ENCODE measurements around the gene NOS1.

NOS1 gene

DNA sequence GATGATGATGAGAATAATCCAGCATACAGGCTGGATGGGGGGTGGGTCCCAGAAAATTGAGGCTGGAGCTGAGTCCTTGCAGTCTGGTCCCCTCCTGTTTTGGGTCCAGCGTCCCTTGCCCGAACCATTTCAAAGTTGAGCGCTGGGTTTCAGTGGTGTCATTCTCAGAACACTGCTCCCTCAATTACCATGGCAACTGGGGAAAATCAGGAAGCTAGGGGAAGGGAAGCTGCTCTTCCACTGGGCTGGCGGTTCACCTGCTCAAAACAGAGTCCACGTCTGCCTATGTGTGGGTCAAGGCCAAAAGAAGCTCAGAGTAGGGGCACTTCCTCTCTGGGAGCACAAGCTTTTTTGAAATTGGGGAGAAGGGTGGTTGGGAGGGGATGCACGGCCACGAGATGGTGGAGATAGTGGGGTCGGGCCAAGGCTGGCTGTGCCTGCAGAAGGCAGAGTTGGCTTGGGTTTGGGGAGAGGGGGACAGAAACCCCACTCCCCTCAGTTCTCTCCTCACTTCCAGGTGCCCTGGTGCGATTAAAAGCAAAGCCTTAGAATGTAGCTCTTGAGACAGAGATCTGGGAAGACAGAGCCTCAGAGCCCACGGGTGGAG, 1.7 kb upstream of the NOS1 start:
- no peak for DNase-seq

DNA sequence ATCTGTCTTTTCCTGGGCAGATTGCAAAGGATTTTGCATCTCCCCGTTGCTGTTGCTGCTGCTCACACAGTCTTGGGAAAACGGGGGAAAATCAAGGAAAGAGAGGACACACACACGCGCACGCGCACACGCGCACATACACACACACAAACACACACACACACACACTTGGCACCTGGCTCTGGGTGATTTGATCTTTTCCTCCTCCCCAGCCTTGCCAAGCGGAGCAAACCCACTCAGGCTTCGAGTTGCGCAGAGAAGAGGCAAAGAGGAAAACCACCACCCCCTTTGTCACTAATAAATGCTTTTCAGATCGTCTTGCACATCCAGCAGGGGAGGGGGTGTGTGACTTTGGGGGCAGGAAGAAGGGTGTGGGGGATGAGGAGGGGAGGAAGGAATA, 965 bp upstream of the NOS1 start:
- DNase-seq = no peak

DNA sequence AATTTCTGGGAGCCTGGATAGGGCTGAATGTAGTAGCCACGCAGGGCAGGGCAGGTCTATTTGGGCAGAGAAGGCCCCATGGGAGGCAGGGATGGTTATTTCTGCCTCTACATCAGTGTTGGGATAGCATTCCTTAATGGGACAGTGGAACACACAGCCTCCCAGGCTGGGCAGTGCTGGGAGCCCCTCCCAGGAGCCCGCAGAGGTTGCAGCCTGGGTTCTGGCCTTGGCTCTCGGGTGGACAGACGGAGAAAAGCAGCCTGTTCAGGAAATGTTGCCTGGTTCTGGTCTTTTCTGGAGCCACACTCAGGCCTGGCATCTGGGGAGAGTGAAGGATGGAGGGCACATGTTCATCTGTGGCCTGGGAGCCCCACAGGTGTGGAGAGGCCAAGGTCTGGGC, 479 bp upstream of the NOS1 start:
- DNase-seq = no peak

DNA sequence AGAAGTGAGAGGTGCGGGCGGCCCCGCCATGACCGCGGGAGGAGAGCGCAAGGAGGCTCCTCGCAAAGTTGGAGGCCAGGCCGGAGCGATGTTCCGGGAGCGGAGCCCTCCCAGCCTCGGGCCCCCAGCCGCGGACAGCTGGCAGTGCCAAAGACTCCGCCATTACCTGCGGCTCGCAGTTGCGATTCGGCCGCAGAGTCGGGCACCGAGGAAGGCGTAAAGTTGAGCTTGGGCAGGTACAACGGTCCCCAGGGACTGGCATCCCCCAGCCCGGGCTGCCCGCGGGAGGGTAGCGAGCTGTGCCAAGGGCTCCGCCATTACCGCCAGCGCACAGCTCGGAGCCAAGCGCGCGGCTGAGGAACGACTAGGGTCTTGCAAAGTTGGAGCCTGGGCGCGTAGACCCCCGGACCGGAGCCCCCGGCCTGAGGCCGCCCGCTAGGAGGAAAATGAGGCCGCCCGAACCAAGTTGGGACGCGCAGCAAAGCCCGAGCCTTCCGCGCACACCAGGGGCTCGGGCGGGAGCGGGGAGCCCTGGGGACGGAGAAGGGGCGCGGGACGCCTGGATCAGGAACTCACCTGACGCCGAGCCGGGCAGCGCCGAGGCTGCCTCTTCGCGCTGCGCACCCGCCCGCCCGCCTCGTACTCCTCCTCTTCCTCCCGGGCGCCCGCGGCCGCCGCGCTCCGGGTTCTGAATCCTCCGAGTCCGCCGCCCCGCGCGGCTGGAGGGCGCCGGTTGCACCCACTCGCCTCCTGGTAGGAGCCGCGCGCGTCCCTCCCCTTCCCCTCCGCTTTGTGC, 677 bp downstream of the NOS1 start:
- DNase-seq = no peak

DNA sequence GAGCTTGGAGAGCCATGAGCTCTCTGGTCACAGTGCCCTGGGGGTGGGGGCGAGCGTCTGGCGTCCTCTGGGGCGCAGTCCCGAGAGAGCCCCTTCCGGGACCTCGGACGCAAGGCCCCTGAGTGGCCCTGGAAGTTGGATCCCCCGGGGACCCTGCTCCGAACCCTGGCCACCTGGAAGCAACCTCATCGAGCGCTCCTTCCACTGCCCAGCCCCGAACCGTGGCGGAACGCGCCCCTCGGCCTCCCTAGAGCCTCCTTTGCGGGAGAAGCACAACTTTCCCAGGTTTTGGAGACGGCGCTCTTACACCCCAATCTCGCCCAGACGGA, 1.2 kb downstream of the NOS1 start:
- DNase-seq = no peak

DNA sequence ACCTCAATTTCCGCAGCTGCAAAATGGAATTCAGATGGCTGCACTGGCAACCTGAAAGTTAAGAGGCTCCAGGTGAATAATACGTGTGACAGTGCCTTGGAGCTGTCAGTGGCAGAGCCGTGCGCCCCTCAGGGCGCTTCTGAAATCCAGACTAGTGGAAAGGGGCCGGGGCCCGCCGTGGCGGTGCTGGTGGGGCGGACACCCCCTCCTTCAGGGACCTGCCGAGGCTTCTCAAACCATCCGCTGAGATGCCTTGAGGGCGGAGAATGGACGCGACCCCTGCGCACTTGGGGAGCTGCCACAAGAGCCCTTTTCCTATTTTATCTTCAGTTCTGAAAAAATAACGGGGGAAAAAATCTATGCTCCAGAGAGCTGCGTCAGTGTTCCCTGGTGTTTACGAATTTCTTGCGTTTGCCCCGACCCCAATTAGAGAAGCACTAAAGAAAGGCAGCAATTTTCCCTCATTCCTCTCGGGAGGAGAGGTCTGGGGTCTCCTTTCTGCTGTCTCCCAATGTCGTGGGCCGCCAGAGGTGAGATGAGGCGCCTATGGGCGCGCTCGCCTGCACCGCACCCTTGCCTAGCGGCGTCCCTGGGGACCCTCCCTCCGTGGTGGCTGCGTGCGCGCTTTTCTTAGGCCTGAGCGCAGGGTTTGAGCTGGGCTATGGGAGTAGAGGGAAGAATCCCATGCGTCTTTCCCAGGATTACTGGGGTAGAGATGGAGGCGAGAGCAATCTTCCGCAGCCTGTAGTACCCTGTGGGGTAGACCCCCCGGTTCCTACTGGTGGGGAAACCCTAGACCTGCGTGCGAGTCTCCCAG, 2.2 kb downstream of the NOS1 start:
- DNase-seq = no peak

DNA sequence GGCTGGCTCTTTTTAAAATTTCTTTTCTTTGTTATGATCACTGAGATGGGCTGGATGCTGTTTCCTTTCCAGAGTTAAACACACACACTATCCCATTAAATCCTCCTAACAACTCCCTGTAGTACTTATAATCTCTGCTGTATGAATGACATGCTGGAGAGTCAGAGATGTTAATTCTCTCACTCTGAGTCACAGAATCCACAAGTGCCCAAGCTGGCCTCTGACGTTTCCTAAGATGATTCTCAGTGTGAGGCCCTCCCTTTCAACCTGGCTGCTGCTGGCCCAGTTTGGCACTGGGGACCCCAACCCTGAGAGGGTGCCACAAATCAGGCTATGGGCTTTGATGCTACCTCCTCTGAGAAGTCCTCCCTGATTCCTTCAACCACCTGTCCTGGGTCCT, 5.4 kb downstream of the NOS1 start:
- no peak for DNase-seq

DNA sequence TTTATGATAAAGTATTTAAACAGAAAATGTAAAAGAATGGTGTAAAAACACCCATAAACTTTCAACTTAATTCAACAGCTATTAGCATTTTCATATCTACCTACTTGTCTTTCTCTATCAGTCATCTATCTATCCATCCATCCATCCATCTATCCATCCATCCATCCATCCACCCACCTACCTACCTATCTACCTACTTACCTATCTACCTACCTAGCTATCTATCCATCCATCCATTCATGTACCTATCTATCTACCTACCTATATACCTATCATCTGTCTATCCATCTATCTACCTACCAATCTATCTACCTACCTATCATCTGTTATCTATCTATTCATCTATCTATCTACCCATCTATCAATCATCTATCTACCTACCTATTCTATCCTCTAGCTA, 8.5 kb downstream of the NOS1 start:
- DNase-seq = no peak

DNA sequence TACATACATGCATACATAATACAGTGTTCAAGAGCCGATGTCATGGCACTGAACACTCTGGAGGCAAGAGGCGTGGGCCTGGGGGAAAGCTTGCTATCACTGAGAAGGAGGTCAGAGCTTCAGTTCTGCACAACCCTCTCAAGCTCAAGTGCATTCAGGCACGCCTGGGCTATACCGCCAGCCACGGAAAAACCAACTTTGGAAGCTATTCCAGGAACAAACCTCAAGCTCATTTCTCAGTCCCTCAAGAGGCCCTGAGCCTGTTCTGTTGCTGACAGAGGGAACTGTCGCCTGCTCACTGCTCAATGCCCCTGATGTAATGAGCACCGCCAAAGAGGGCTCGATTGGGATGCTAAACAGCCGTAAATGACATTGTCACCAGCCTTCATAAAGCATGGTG, 9.2 kb downstream of the NOS1 start:
- no peak for DNase-seq

DNA sequence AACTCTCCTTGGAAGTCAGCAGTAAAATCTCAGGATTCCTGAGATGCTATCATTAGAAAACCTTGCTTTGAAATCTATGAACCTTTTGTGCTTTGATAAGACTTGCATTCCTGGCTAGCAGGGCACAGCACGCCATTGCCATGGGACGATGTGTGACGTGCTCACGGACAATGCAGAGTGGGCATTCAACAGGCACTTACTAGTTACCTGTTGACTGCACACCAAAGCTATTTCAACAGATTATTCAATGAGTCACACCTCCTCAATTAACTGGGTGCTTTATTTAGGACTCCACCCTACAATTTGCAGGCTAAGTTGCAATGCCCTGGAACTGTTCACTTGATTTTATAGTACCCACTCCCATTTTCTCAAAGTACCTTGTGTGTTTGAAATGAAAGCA, 11.3 kb downstream of the NOS1 start:
- no peak for DNase-seq

DNA sequence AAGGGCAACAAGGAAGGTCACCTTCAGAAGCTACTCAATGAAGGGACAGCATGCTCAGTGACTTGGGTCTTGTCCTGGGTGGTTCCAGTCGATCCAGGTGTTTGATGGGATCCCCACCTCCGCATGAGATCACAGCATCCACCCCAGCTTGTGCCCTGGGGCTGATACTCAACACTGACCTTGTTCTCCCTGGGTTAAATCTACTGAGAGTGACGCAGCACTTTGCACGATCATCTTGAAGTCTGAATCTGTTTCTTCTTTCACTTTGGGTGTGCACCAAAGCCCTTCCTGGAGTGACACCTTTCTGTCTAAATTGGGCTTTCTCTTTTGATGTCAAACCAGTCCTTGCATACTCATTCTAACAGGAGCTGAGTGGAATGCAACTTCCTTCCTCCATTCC, 13.8 kb downstream of the NOS1 start:
- DNase-seq = no peak

DNA sequence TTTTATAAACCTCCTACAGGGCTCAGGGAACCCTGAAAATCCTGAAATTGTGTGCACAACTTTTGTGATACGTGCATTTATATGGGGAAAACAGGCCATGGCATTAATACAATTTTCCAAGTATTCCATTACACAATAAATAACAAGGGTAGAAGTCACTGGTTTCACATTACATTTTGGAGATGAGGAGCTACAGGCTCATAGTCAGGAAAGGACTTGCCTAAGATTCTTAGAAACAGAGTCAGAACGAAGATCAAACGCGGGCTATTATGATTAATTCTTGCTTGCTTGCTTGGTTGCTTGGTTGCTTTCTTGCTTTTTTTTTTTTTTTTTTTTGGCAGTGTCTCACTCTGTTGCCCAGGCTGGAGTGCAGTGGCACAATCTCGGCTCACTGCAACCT, 16.7 kb downstream of the NOS1 start:
- DNase-seq = no peak

DNA sequence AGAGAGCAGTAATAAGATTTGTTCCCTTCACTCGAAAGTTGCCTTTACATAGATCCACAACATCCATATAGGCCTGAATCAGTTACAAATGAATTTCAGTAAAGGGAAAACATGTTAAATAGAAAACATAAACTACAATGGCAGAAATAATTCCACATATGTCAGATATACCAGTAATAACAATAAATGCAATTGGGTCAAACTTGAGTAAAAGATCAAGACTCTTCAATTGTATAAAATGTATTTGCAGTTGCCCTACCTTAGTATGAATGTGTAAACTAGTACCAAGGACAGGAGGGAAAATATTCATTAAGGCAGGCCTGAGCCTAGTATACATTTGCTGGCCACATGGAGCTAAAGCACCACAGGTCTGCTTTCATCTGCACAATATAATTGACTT, 17.6 kb downstream of the NOS1 start:
- DNase-seq = no peak

DNA sequence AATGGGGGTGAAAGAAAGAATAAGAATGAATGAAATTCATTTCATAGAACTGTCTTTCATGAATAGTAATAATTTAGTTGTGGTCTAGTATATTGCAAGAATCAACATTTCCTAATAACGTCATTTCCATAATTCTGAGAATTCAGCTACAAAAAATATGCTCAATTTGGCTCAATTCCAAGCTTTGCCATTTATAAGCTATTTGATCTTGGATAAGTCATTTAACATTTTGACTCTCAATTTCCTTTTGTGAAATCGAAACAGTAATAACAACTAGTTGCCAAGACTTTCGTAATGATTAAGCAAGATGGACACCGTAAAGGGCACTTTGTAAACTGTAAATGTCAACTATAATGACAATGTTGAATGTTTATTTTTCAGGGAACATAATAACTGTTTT, 18.1 kb downstream of the NOS1 start:
- no peak for DNase-seq

DNA sequence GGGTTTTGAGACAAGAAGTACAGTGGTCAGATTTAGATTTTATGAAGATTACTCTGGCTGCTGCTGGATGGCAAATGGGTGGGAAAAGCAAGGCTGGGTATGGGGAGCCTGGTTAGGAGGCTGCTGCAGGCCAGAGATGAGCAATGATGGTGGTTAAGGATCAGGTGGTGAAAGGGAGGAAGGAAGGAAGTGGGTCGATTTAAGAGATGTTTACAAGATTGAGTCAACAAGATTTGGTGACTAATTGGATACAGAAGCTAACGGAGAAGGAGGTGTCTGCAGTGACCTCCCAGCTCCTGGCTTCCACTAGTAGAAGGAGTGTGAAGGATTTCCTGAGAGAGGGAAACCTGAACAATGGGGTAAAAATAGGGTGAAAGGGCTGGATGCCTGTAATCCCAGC, 18.7 kb downstream of the NOS1 start:
- no peak for DNase-seq

DNA sequence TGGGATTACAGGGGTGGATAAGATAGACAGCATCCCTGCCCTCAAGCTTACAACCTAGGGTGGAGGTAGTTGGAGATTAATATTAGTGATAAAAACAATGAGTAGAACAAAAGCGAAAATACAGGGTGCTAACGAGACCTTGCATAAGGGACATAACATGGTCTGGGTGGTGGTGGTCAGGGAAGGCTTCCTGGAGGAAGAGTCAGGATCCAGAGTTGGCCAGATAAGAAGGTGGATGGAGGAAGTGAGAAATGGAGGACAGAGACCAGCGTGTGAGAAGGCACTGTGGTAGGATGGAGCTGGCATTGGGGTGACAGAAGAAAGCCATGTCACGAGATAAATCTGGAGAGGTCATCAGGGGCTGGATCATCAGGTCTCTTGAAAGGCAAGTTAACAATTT, 19.2 kb downstream of the NOS1 start:
- DNase-seq = no peak

DNA sequence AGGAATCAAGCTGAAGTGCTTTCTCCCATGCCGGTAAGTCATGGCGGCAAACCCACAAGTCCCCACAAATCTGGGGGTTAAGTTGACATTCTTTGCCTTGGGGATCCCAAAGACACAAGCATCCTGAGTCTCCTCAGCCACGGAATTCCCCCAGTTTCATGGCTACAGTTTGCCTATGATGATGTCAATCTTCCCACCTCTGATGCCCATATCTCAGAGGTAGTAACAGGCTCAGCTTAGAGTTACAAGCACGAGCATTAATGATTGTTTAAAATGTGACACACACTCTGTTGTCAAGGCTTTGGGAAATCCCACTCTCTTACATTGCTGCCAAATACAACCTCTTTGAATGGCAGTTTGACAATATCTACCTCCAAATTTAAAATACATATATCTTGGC, 22.3 kb downstream of the NOS1 start:
- no peak for DNase-seq

DNA sequence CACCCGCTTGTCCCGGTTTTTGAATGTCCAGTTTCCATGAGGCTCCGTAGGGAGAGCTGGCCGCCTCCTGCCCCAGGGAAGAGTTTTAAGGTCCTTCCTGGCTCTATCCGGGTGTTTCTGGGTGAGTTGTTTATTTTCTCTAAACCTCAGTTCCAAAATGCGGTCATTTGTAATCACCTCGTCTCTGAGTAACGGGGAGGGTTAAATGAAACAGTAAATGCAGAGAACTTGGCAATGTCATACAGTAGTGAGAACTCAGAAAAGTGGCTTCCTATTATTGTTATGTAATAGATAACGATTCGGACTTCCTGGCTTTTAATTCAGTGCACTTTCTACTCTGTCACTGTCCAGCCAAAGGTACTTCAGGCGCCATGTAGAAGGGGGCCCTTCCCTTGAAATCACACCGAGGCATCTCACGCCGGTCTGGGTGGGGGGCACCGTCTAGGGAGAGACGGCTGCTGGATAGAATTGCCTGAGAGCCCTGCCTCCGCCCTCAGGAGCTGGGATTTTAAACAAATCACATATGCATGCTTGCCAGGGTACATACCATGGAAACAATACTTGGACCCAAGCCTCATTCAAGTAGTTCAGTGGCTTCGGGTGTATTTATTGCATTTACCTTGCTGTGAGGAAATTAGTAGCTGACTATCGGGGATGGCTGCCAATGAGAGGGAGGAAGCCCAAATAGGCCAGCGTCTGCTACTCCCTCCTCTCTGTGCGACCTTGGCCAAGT, 26.4 kb downstream of the NOS1 start:
- no peak for DNase-seq

DNA sequence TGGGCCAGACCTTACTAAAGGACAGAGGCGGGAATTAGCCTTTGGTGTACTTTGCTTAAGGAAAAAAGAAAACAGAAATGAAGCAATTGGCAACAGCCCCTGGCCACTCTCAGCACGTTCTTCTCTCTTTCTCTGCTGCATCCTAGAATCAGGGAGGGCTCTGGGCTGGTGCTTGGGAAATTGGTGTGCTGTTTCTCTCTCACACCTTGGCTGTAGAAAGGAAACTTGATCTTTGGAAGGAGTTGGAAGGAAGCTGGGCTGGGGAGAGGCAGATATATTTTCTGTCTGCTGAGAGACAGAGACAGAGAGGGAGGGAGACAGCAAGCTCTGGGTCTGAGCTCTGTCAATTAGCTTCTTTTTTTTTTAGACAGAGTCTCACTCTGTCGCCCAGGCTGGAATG, 27.4 kb downstream of the NOS1 start:
- no peak for DNase-seq

DNA sequence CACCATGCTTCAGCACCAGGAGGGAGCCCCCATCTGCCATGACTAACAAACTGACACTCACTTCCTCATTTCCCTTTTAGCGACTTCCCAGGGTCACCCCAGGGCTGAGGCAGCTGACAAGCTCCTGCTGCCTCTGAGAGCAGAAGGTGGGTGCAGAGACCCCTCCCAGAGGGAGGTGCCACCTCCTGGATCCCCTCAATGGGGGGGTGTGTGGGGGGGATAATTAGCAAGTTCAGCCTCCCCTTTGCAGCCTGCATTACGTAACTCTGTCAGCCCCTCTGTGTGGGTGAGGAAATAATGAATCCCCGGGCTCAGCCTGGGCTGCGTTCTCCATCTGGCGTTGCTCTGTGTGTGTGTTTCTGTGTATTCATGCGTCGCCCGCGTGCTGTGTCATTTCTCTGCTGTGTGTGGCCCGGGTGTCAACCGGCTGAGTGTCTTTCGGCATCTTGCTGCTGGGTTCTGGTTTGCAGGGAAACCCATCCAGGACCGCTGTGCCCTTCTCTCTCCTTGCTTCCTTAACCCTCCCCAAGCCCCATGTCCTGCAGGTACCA, 28.0 kb downstream of the NOS1 start:
- no peak for DNase-seq

DNA sequence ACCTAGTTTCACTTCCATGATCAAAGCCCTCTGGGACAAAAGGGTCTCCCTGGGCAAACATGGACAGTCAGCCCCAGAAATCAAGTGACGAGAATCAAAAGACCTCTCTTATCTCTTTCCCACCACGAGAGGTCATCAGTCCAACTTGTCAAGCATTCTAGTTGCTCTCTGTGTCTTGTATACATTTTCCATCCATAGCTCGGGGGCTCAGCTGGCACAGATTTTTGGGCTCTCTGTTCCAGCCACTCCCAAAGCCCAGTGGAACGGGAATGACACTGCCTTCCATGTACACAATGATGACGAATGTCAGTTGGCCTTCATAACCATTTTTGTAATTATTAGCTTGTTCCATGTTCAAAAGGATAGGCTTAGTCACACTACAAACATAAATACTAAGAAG, 29.7 kb downstream of the NOS1 start:
- DNase-seq = no peak

DNA sequence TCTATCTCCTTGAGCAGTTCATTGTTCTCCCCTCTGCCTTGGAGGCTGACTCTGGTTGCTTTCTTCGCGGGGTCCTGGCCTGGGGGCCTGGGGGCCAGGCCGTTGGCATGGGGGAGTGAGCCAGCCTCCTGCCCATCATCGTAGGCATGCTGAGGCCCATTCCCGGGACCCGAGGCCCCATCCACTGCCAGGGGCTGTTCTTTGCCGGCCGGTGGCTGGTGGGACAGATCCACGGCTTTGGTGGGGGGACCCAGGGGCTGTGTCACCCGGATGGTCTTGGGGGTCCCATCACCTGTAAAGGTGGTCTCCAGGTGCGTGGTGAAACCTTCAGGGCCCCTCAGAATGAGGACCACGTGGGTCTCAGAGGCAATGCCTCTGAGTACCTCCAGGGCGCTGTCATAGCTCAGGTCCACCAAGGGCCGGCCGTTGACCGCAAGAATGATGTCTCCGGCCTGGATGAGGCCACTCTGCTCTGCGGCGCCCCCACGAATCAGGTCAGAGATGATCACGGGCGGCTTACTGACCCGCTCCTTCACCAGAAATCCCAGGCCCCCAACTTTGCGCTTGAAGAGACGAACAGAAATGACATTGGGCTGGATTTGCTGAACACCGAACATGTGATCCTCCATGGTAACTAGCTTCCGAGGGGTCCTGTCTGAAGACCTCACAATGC, 30.8 kb downstream of the NOS1 start:
- DNase-seq = no peak

DNA sequence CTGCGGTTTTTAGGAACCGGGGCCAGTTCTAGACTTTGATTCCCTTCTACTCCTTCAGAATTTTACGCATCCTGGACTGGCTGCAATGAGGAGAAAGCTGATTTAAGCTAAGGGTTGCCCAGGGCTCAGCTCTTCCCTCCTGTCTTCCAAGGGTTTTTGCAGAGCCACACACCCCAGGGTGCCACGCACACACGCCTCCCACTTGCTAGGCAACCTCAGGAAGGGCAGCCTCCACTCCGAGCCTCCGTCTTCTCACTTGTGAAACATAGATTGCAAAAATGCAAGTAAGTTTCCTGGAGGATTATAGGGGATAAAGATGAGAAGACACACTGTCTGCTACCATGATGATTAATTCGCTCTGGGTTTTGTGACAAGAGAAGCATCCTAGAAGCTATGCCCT, 31.7 kb downstream of the NOS1 start:
- DNase-seq = no peak

Data from NCI-H146 (cell line).